Keratinocyte (primary cell): Measurements from ENCODE around the gene MSI2. TPM values are rescaled to one million over a fixed set of nuclear protein-coding genes. Genes with fewer than 3 reads are reported as not detected.

ENCODE experiments used
- DNase-seq: peaks from one replicate; pipeline ENCODE4 v3.0.0-alpha.2; 2011; ENCODE audit warnings: low read depth, missing footprints, low spot score
- FAIRE-seq: peaks from 2 replicates; lab custom pipeline; 2011; peaks lifted over from hg19 to GRCh38; lab: Jason Lieb, UNC
- H2AFZ ChIP-seq: 2 replicates; pipeline ENCODE4 v1.6.0; 2012; ENCODE audit warnings: low read length, control low read depth, inconsistent platforms; ENCODE audit not compliant: control insufficient read depth
- H3K27ac ChIP-seq: 2 replicates; pipeline ENCODE4 v1.5.1; 2011; ENCODE audit warnings: low read length; ENCODE audit not compliant: control insufficient read depth, insufficient read depth
- H3K27me3 ChIP-seq: 3 replicates; pipeline ENCODE4 v1.6.0; 2011; ENCODE audit warnings: low read length; ENCODE audit not compliant: control insufficient read depth, insufficient read depth; ENCODE audit errors: extremely low read depth
- H3K36me3 ChIP-seq, 2 experiments: 2 replicates in 1 of 2; 3 replicates in 1 of 2; pipeline ENCODE4 v1.5.1; 2011; ENCODE audit warnings: low read length in 2 of 2, mild to moderate bottlenecking in 1 of 2; ENCODE audit not compliant: control insufficient read depth in 2 of 2, insufficient read depth in 2 of 2; ENCODE audit errors: extremely low read depth in 1 of 2
- H3K4me1 ChIP-seq: 3 replicates; pipeline ENCODE4 v1.5.1; 2011; ENCODE audit warnings: low read length; ENCODE audit not compliant: control insufficient read depth, insufficient read depth; ENCODE audit errors: extremely low read depth
- H3K4me2 ChIP-seq: 3 replicates; pipeline ENCODE4 v1.6.0; 2011; ENCODE audit warnings: low read depth, low read length; ENCODE audit not compliant: control insufficient read depth, insufficient read depth; ENCODE audit errors: extremely low read depth
- H3K4me3 ChIP-seq, 3 experiments: fragments of 200-600 bp in 1 of 3; sonication (generic) in 1 of 3; 2 replicates in 2 of 3; 3 replicates in 1 of 3; pipeline ENCODE4 v1.5.1; 2011 to 2016; ENCODE audit warnings: low read length in 3 of 3, mild to moderate bottlenecking in 3 of 3, control low read depth in 2 of 3, inconsistent platforms in 1 of 3, low read depth in 1 of 3, mixed read lengths in 1 of 3, mixed run types in 1 of 3, moderate library complexity in 1 of 3; ENCODE audit not compliant: control insufficient read depth in 2 of 3, insufficient read depth in 2 of 3; ENCODE audit errors: extremely low read depth in 1 of 3
- H3K79me2 ChIP-seq: 2 replicates; pipeline ENCODE4 v1.6.0; 2012; ENCODE audit warnings: low read length; ENCODE audit not compliant: control insufficient read depth, insufficient read depth
- H3K9ac ChIP-seq: 3 replicates; pipeline ENCODE4 v1.6.0; 2011; ENCODE audit warnings: low read length; ENCODE audit not compliant: control insufficient read depth, insufficient read depth; ENCODE audit errors: extremely low read depth
- H3K9me1 ChIP-seq: 3 replicates; pipeline ENCODE4 v1.6.0; 2011; ENCODE audit warnings: low read length; ENCODE audit not compliant: control insufficient read depth, insufficient read depth; ENCODE audit errors: extremely low read depth
- H3K9me3 ChIP-seq: 2 replicates; pipeline ENCODE4 v1.5.1; 2012; ENCODE audit warnings: low read depth, low read length; ENCODE audit not compliant: control insufficient read depth
- H4K20me1 ChIP-seq: 3 replicates; pipeline ENCODE4 v1.6.0; 2011; ENCODE audit warnings: low read length; ENCODE audit not compliant: control insufficient read depth, insufficient read depth; ENCODE audit errors: extremely low read depth
- CTCF ChIP-seq, 3 experiments: IDR thresholded peaks in 1 of 3; conservative IDR thresholded peaks in 1 of 3; optimal IDR thresholded peaks in 1 of 3; 2 replicates in 2 of 3; 3 replicates in 1 of 3; pipeline versions ENCODE3 to v1.5.1; 2011; ENCODE audit warnings: low read length in 3 of 3, mild to moderate bottlenecking in 3 of 3, moderate library complexity in 2 of 3, control low read depth in 1 of 3, inconsistent platforms in 1 of 3; ENCODE audit not compliant: insufficient read depth in 2 of 3; ENCODE audit errors: extremely low read depth in 1 of 3
- EZH2 ChIP-seq: IDR thresholded peaks from one replicate; pipeline ENCODE4 v1.6.1; 2012; ENCODE audit warnings: inconsistent platforms, mild to moderate bottlenecking, low read length, moderate library complexity
- dilution Hi-C: fragments of 300-500 bp; cut with MboI; formaldehyde crosslinking; loops from one replicate; pipeline ENCODE4 v1.7.0; 2020; ENCODE audit warnings: low sequenced_read_pairs; ENCODE audit not compliant: extremely low pct_ligation_motif_present
- polyA plus RNA-seq, 5 experiments: library from polyadenylated mRNA; depleted of rRNA in 3 of 5; stranded (reverse) in 3 of 5; stranded (forward) in 1 of 5; unstranded in 1 of 5; fragments of >200 nt; gene quantifications; 1 replicate in 1 of 5; 2 replicates in 3 of 5; 3 replicates in 1 of 5; pipeline versions ENCODE4 v1.2.1 to v1.2.3, GENCODE V29; 2011 to 2012; ENCODE audit warnings: missing spikeins in 2 of 5, low read depth in 1 of 5, low replicate concordance in 1 of 5

Gene MSI2
- polyA plus RNA-seq, 1 donor (not counting 4 experiments of a cell fraction or from before 2014, with no cell fraction given): 22.3 TPM

GRCh38 chr17:57684711-57685498 lies 428.6 kb downstream of the MSI2 start:
- H3K4me1 ChIP-seq: no peaks in the 10 kb centered on the region
- H4K20me1 ChIP-seq: no peaks in the 10 kb centered on the region
- H3K9ac ChIP-seq: no peak overlapping the region
- TF ChIP-seq EZH2 (no peak), CTCF (optimal IDR thresholded peaks at IDR 0.05 in 1 of 3, IDR thresholded peaks at IDR 0.05 in 1 of 3, conservative IDR thresholded peaks at IDR 0.05 in 1 of 3; ENCODE audit: extremely low read depth in 1 of 3, insufficient read depth in 2 of 3, low read length in 3 of 3) (no peak)
- no peaks in the 10 kb centered on the region for H3K36me3 ChIP-seq
- dilution Hi-C loops: no loop called here
- H3K9me3 ChIP-seq: no peaks in the 10 kb centered on the region
- H3K9me1 ChIP-seq: no peaks in the 10 kb centered on the region
- H3K4me3 ChIP-seq: no peak overlapping the region
- H3K4me2 ChIP-seq: no peak overlapping the region
- H3K27ac ChIP-seq: no peak overlapping the region
- no peaks in the 10 kb centered on the region for H3K79me2 ChIP-seq
- FAIRE-seq (no peak), DNase-seq (no peak)
- H2AFZ ChIP-seq: no peak overlapping the region
- H3K27me3 ChIP-seq: no peaks in the 10 kb centered on the region

GRCh38 chr17:57685499-57686132 lies 429.3 kb downstream of the MSI2 start:
- Histone ChIP-seq H3K4me3 (no peak overlapping the region), H3K4me1 (no peaks in the 10 kb centered on the region), H3K9me1 (no peaks in the 10 kb centered on the region), H3K9me3 (no peaks in the 10 kb centered on the region), H3K27me3 (no peaks in the 10 kb centered on the region), H4K20me1 (no peaks in the 10 kb centered on the region), H2AFZ (no peak overlapping the region), H3K27ac (no peak overlapping the region), H3K79me2 (no peaks in the 10 kb centered on the region), H3K4me2 (no peak overlapping the region), H3K9ac (no peak overlapping the region), H3K36me3 (no peaks in the 10 kb centered on the region)
- FAIRE-seq (no peak), DNase-seq (no peak)
- TF ChIP-seq CTCF (optimal IDR thresholded peaks at IDR 0.05 in 1 of 3, IDR thresholded peaks at IDR 0.05 in 1 of 3, conservative IDR thresholded peaks at IDR 0.05 in 1 of 3; ENCODE audit: extremely low read depth in 1 of 3, insufficient read depth in 2 of 3, low read length in 3 of 3) (no peak), EZH2 (no peak)
- dilution Hi-C loops: no loop called here
